HEK293T (cell line): Measurements from ENCODE around the gene DDA1.

ENCODE experiments used
- ARNT ChIP-seq: fragments of 450-650 bp; IDR thresholded peaks from 2 replicates; pipeline ENCODE4 v1.6.1; 2017; ENCODE audit warnings: mild to moderate bottlenecking
- BHLHE40 ChIP-seq: fragments of 450-650 bp; IDR thresholded peaks from 2 replicates; pipeline ENCODE4 v1.6.1; 2016; ENCODE audit warnings: mild to moderate bottlenecking, moderate library complexity, borderline replicate concordance
- CTBP1 ChIP-seq: fragments of 450-650 bp; IDR thresholded peaks from 2 replicates; pipeline ENCODE4 v1.6.1; 2016; ENCODE audit warnings: borderline replicate concordance
- ELF4 ChIP-seq: fragments of 450-650 bp; IDR thresholded peaks from 2 replicates; pipeline ENCODE4 v1.6.1; 2017; ENCODE audit warnings: antibody characterized with exemption
- FOXA1 ChIP-seq: fragments of 450-650 bp; IDR thresholded peaks from 2 replicates; pipeline ENCODE4 v1.6.1; 2016; ENCODE audit warnings: mild to moderate bottlenecking
- FOXK2 ChIP-seq: fragments of 450-650 bp; IDR thresholded peaks from 2 replicates; pipeline ENCODE4 v1.6.1; 2016; ENCODE audit warnings: mild to moderate bottlenecking
- FOXM1 ChIP-seq: fragments of 450-650 bp; IDR thresholded peaks from 2 replicates; pipeline ENCODE4 v1.6.1; 2017; ENCODE audit warnings: mild to moderate bottlenecking, borderline replicate concordance
- HDGF ChIP-seq: fragments of 450-650 bp; IDR thresholded peaks from 2 replicates; pipeline ENCODE4 v1.6.1; 2017; ENCODE audit warnings: antibody characterized with exemption, borderline replicate concordance
- LEF1 ChIP-seq: fragments of 450-650 bp; IDR thresholded peaks from 2 replicates; pipeline ENCODE4 v1.6.1; 2017; ENCODE audit warnings: mild to moderate bottlenecking, borderline replicate concordance
- NFRKB ChIP-seq: fragments of 450-650 bp; IDR thresholded peaks from 2 replicates; pipeline ENCODE4 v1.6.1; 2016; ENCODE audit warnings: mild to moderate bottlenecking, moderate library complexity
- SP1 ChIP-seq: fragments of 450-650 bp; IDR thresholded peaks from 2 replicates; pipeline ENCODE4 v1.6.1; 2017
- SUZ12 ChIP-seq: fragments of 450-650 bp; IDR thresholded peaks from 2 replicates; pipeline ENCODE4 v1.6.1; 2016; ENCODE audit warnings: mild to moderate bottlenecking
- ZNF384 ChIP-seq: fragments of 450-650 bp; IDR thresholded peaks from 2 replicates; pipeline ENCODE4 v1.6.1; 2016
- TF ChIP-seq, protein P1 (sequence below): fragments of 450-650 bp; IDR thresholded peaks from 2 replicates; pipeline ENCODE4 v1.6.1; 2016

DNA sequence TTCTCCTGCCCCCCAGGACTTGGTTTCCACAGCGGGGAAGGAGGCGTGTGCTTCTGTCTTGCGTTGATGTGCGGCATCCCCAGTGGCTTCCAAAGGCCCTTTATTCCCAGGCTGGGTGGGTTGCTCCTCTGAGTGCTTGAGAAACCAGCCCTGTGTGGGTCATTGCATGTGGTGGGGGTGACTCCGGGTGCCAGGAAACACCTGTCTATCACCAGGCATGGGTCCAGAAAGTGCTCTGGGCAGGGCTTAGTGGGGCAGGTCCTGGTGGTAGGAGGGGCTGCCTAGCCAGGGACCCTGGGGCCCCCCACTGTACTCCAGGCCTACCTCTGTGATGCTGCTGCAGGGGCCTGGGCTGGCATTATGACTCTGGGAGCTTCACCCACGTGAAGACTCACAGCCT lies 9.6 kb downstream of the DDA1 start:
- TF ChIP-seq, protein P1, sequence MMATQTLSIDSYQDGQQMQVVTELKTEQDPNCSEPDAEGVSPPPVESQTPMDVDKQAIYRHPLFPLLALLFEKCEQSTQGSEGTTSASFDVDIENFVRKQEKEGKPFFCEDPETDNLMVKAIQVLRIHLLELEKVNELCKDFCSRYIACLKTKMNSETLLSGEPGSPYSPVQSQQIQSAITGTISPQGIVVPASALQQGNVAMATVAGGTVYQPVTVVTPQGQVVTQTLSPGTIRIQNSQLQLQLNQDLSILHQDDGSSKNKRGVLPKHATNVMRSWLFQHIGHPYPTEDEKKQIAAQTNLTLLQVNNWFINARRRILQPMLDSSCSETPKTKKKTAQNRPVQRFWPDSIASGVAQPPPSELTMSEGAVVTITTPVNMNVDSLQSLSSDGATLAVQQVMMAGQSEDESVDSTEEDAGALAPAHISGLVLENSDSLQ, result no peak
- TF ChIP-seq FOXK2 (no peak), CTBP1 (no peak), FOXA1 (no peak), FOXM1 (no peak), ELF4 (no peak), BHLHE40 (no peak), ARNT (no peak), HDGF (no peak), SP1 (no peak), SUZ12 (no peak), NFRKB (no peak), LEF1 (no peak), ZNF384 (no peak)
